Measurements from ENCODE around the gene E2F4.

DNA sequence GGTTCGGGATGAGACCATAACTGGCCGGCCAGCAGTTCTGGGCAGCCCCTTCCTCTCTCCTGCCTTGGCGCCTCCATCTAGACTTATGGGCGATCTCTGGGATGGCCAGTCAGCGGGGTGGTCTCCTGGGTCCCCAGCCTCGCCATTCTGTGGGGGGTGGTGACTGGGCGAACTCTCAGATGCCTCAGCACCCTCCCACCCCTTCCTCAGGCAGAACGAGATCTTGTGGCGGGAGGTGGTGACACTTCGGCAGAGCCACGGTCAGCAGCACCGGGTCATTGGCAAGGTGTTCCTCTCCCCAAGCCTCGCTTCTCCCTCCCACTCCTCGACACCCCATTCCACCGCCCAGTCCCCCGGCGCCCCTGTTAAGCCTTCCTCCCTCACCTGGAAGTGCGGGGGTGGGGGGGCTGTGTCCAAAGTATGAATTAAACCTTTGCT, 25.8 kb upstream of the E2F4 start:
- no peak for TF ChIP-seq POLR2A (IDR thresholded peaks at IDR 0.05; ENCODE audit: low read depth, low read length)
- no peak for TF ChIP-seq TAF1 (IDR thresholded peaks at IDR 0.05; ENCODE audit: low read depth, low read length)
- no peak for TF ChIP-seq POLR2AphosphoS5 (IDR thresholded peaks at IDR 0.05; ENCODE audit: low read depth, low read length)
- TF ChIP-seq POU2F2 (IDR thresholded peaks at IDR 0.05; ENCODE audit: low read depth, low read length) = no peak
- no peak for TF ChIP-seq SPI1 (IDR thresholded peaks at IDR 0.05; ENCODE audit: low read depth, low read length)
